ENCODE data around the gene NECTIN1.

- TF ChIP-seq CTCF (IDR thresholded peaks at IDR 0.05; ENCODE audit: low read depth, low read length), result peak; percentile 62
- no peak for TF ChIP-seq EZH2phosphoT487 (IDR thresholded peaks at IDR 0.05; ENCODE audit: low read depth)
Measured at GRCh38 chr11:119741369-119742262, 12.6 kb upstream of the NECTIN1 start.
